Dendritic cell treated with granulocyte-macrophage colony-stimulating factor and Interleukin-4, amounts not matched to agents 40 ng/mL and 50 ng/mL, for 4 days (primary cell): ENCODE data around the gene ZDHHC12.

Experiments
- H3K27ac Mint-ChIP-seq: one replicate; pipeline ENCODE4 v1.8.0; 2022; ENCODE audit warnings: mild to moderate bottlenecking, mixed read lengths
- H3K27me3 Mint-ChIP-seq: one replicate; pipeline ENCODE4 v1.8.0; 2022; ENCODE audit warnings: mild to moderate bottlenecking, mixed read lengths
- H3K36me3 Mint-ChIP-seq: one replicate; pipeline ENCODE4 v1.8.0; 2022; ENCODE audit warnings: low read depth, mixed read lengths
- H3K4me1 Mint-ChIP-seq: one replicate; pipeline ENCODE4 v1.8.0; 2022; ENCODE audit warnings: low read depth, mixed read lengths
- H3K4me3 Mint-ChIP-seq: one replicate; pipeline ENCODE4 v1.8.0; 2022; ENCODE audit warnings: mild to moderate bottlenecking, moderate library complexity, mixed read lengths
- H3K9me3 Mint-ChIP-seq: one replicate; pipeline ENCODE4 v1.8.0; 2022; ENCODE audit warnings: mixed read lengths
- intact Hi-C: fragments of 100-400 bp; cut with micrococcal nuclease; formaldehyde crosslinking; loops from one replicate; pipeline ENCODE4 v1.15.0; 2022

The ZDHHC12 gene

DNA sequence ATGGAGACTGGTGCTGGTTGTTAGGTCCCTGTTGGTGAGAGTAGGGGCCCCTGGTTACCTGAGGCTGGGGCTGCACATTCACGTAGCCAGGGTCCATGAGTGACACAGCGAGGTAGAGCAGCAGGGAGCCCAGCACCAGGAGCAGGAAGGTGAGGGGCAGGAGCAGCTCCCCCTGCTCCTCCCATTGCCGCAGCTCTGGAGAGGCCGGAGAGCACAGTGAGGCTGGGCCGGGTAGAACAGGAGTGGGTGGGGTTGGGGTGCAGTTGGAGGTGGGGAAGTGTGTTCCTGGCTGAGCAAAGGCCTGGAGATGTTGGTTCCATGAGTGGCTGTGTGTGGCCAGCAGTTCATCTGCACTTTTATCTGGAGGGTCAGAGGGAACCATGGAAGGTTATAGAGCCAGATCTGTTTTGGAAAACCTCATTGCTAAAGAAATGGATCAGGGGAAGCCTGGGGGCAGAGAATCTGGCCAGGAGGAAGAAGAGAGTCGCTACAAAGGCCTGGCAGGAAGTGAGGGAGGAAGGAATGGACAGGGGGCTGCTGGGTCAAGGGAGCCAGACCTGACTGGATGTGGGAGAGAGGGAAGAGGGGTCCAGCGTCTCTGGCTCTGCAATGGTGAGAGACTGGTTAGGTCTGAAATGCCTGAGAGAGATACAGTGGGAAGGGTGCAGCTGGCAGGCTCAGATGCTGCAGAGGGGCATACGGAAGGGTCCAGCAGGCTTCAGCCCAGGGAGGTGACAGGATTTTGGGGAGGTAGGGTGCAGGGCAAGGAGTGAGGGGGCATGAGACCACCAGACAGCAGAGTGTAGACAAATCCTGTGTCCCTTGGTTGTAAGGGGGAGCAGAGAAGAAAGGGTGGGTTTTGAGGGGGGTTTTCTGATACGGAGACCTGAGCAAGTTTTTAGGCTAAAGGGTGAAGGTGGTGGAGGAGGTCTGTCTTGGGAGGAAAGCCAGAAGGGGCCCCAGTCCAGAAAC lies 1.3 kb downstream of the ZDHHC12 start:
- Mint-ChIP-seq H3K36me3 (peaks cover 43% of the 10 kb centered on the region), H3K27ac (peak overlapping the region; percentile 85), H3K4me3 (peak overlapping the region; percentile 91), H3K4me1 (peaks cover 52% of the 10 kb centered on the region), H3K27me3 (no peaks in the 10 kb centered on the region), H3K9me3 (no peaks in the 10 kb centered on the region)
- intact Hi-C loops = no loop called here

GRCh38 chr9:128721487-128722010 lies 2.4 kb downstream of the ZDHHC12 start:
- H3K4me1 Mint-ChIP-seq = peaks cover 52% of the 10 kb centered on the region
- no peaks in the 10 kb centered on the region for H3K9me3 Mint-ChIP-seq
- no peak overlapping the region for H3K27ac Mint-ChIP-seq
- H3K36me3 Mint-ChIP-seq = peaks cover 43% of the 10 kb centered on the region
- intact Hi-C loops = no loop called here
- H3K4me3 Mint-ChIP-seq = no peak overlapping the region
- H3K27me3 Mint-ChIP-seq = no peaks in the 10 kb centered on the region

- intact Hi-C loops = no loop called here
- H3K4me1 Mint-ChIP-seq = peaks cover 49% of the 10 kb centered on the region
- H3K36me3 Mint-ChIP-seq = peaks cover 43% of the 10 kb centered on the region
- H3K9me3 Mint-ChIP-seq = no peaks in the 10 kb centered on the region
- H3K27me3 Mint-ChIP-seq = no peaks in the 10 kb centered on the region
- H3K4me3 Mint-ChIP-seq = no peak overlapping the region
- peak overlapping the region; percentile 28 for H3K27ac Mint-ChIP-seq
Observed at GRCh38 chr9:128720841-128721486, 3.0 kb downstream of the ZDHHC12 start.

DNA sequence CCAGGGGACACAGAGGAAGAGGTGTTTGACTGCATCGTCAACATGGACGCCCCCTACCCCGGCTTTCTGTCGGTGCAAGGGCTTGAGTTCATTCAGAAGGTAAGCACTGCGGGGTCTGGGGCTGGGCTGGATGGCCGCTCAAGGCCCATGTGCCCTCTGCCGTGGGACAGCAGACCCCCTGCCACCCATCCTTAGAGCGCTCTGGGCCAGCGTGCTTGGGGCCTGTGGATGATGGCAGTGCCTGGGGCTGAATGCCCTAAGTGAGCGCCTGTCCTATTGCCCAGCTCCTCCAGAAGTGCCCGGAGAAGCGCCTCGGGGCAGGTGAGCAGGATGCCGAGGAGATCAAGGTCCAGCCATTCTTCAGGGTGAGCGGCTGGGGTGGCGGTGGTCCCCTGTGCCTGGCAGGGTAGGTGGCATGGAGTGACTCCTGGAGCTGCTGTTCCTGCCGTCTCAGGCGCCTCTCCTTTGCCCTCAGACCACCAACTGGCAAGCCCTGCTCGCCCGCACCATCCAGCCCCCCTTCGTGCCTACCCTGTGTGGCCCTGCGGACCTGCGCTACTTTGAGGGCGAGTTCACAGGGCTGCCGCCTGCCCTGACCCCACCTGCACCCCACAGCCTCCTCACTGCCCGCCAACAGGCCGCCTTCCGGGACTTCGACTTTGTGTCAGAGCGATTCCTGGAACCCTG lies 3.9 kb downstream of the ZDHHC12 start:
- H3K27ac Mint-ChIP-seq = no peak overlapping the region
- no peak overlapping the region for H3K4me3 Mint-ChIP-seq
- H3K4me1 Mint-ChIP-seq = peaks cover 44% of the 10 kb centered on the region
- peaks cover 43% of the 10 kb centered on the region for H3K36me3 Mint-ChIP-seq
- H3K27me3 Mint-ChIP-seq = no peaks in the 10 kb centered on the region
- no peaks in the 10 kb centered on the region for H3K9me3 Mint-ChIP-seq
- intact Hi-C loops = no loop called here

DNA sequence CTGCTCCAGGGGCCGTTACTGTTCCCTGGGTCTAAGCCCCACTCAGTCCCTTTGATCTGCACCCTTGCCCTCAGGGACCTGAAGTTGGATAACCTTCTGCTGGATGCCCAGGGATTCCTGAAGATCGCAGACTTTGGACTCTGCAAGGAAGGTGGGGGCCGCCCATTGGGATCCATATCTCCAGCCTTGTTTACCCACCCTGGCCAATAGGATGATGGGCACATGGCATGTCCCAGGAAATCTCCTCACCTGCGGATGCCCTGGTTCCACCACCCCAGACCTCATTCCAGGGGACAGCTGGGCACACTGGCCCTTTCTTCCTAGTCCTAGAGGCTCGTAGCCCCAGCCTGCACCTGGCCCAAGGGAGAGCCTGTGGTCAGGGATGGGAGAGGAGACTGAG lies 5.5 kb downstream of the ZDHHC12 start:
- Mint-ChIP-seq H3K36me3 (peaks cover 34% of the 10 kb centered on the region), H3K27ac (no peak overlapping the region), H3K27me3 (no peaks in the 10 kb centered on the region), H3K9me3 (no peaks in the 10 kb centered on the region), H3K4me1 (peaks cover 32% of the 10 kb centered on the region), H3K4me3 (no peak overlapping the region)
- intact Hi-C loops = no loop called here

DNA sequence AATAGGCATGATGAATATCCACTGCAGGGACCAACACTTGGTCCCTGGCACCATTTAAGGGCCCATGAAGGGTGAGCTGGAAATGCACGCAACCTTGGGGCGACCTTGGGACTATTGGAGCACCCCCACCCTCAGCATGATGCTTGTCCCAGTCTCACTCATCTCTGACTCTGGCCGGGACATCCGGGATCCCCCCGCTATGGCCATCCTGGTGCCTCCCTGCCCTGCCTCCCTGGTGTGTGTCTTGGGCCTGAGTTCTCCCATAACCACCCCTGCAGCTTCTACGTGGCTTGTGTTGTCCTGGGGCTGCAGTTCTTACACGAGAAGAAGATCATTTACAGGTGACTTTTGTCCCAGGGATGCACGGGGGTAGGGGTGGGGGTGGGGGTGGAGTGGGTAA lies 5.9 kb downstream of the ZDHHC12 start:
- Mint-ChIP-seq H3K27me3 (no peaks in the 10 kb centered on the region), H3K27ac (no peak overlapping the region), H3K4me3 (no peak overlapping the region), H3K9me3 (no peaks in the 10 kb centered on the region), H3K4me1 (peaks cover 28% of the 10 kb centered on the region), H3K36me3 (peaks cover 33% of the 10 kb centered on the region)
- intact Hi-C loops = no loop called here

DNA sequence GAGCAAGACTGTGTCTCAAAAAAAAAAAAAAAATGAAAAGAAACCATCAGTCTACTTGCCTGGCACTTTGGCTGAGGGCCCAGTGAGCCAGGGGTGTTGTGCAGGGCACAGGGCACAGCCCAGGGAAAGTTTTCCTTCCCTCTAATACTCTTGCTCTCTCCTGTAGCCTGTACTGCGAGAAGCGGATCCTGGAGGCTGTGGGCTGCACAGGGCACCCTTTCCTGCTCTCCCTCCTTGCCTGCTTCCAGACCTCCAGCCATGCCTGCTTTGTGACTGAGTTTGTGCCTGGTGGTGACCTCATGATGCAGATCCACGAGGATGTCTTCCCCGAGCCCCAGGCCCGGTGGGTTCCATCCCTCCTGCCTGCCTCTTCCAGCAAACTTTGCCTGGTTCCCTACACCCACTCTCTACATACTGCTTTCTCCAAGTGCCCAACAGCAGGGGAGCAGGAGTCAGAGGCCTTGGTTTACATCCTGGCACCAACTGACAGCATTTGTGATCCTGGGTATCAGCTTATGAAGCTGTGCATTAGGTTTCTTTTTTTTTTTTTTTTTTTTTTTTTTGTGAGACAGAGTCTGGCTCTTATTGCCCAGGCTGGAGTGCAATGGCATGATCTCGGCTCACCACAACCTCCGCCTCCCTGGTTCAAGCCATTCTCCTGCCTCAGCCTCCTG lies 7.2 kb downstream of the ZDHHC12 start:
- Mint-ChIP-seq H3K27me3 (no peaks in the 10 kb centered on the region), H3K9me3 (no peaks in the 10 kb centered on the region), H3K36me3 (peaks cover 24% of the 10 kb centered on the region), H3K4me3 (no peak overlapping the region), H3K27ac (no peak overlapping the region), H3K4me1 (peaks cover 15% of the 10 kb centered on the region)
- intact Hi-C loops = no loop called here

GRCh38 chr9:128715436-128715750 lies 8.5 kb downstream of the ZDHHC12 start:
- no peaks in the 10 kb centered on the region for H3K27me3 Mint-ChIP-seq
- peaks cover 11% of the 10 kb centered on the region for H3K36me3 Mint-ChIP-seq
- intact Hi-C loops = no loop called here
- H3K4me1 Mint-ChIP-seq = peaks cover 2% of the 10 kb centered on the region
- H3K9me3 Mint-ChIP-seq = no peaks in the 10 kb centered on the region
- H3K27ac Mint-ChIP-seq = no peak overlapping the region
- H3K4me3 Mint-ChIP-seq = no peak overlapping the region

DNA sequence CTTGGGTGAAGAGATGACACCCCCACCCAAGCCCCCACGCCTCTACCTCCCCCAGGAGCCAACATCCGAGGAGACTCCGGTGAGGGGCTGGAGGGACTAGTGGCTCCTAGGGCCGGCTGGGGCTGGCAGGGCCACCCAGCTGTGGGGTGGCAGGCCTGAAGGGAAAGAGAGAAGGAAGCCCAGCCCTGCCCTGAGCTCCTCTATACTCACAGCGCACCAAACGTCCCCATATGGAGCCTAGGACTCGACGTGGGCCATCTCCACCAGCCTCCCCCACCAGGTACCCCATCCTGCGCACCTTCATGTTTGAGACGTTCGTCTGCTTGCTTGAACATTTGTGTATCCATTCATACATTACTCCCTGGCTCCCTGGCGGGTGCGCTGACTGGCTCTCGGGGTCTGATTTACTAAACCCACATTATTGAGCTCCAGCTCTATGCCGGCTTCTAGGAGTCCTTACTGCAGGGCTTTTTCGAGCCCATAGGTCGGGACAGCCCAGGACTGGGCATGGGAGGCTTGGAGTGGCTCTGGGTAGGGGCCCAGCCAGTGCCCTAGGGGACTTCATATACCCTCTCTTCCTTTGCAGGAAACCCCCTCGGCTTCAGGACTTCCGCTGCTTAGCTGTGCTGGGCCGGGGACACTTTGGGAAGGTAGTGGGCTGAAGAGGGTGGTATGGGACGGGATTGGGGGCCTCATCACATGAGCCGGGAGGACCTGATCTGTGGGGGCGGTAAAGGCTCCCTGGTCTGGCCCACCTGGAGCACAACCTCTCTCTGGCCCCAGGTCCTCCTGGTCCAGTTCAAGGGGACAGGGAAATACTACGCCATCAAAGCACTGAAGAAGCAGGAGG lies 9.1 kb downstream of the ZDHHC12 start:
- Mint-ChIP-seq H3K27ac (no peak overlapping the region), H3K36me3 (peaks cover 5% of the 10 kb centered on the region), H3K4me1 (no peaks in the 10 kb centered on the region), H3K9me3 (no peaks in the 10 kb centered on the region), H3K4me3 (no peak overlapping the region), H3K27me3 (no peaks in the 10 kb centered on the region)
- intact Hi-C loops = no loop called here

- no peaks in the 10 kb centered on the region for H3K36me3 Mint-ChIP-seq
- H3K9me3 Mint-ChIP-seq = no peaks in the 10 kb centered on the region
- H3K4me3 Mint-ChIP-seq = no peak overlapping the region
- intact Hi-C loops = no loop called here
- no peaks in the 10 kb centered on the region for H3K27me3 Mint-ChIP-seq
- no peak overlapping the region for H3K27ac Mint-ChIP-seq
- H3K4me1 Mint-ChIP-seq = no peaks in the 10 kb centered on the region
Observed at GRCh38 chr9:128713941-128714573, 9.9 kb downstream of the ZDHHC12 start.

- intact Hi-C loops = no loop called here
- Mint-ChIP-seq H3K27ac (no peak overlapping the region), H3K36me3 (no peaks in the 10 kb centered on the region), H3K9me3 (no peaks in the 10 kb centered on the region), H3K4me1 (no peaks in the 10 kb centered on the region), H3K4me3 (no peak overlapping the region), H3K27me3 (no peaks in the 10 kb centered on the region)
Observed at GRCh38 chr9:128713411-128713780, 10.5 kb downstream of the ZDHHC12 start.

DNA sequence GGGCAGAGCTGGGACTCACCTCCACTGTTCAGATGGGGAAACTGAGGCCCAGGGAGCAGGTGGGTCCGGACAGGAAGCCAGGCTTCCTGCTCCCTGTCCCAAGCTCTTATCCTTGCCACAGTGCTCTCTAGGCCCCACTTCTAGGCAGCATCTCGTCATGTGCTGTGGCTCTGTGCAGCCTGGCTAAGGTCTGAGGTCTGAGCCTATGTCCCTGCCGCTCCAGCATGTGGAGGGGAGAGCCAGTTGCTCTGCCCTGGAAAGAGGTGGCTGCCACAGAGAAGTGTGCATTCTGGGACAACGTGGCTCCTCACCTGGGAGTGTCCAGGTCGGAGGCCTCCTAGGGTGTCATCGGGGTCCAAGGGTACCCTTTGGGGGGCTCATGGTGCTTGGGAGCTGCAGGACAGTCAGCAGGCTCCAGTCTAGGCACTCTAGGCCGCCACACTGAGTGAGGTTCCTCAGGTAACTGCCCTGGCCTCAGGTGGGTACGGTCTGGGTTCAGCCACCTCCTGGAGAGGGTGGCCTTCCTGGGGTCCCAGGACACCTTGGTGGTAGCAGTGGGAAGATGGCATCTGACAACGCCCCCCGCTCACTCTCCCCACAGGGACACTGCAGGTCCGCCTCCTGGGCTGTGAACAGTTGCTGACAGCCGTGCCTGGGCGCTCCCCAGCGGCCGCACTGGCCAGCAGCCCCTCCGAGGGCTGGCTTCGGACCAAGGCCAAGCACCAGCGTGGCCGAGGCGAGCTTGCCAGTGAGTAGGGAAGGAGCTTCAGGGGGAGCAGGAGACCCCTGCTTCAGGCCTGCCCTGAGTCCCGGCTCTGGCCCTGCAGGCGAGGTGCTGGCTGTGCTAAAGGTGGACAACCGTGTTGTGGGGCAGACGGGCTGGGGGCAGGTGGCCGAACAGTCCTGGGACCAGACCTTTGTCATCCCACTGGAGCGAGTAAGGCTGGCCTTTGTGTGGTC lies 11.2 kb downstream of the ZDHHC12 start:
- intact Hi-C loops = no loop called here
- Mint-ChIP-seq H3K36me3 (no peaks in the 10 kb centered on the region), H3K9me3 (no peaks in the 10 kb centered on the region), H3K27me3 (no peaks in the 10 kb centered on the region), H3K4me1 (no peaks in the 10 kb centered on the region), H3K4me3 (no peak overlapping the region), H3K27ac (no peak overlapping the region)
